ENCODE measurements around the gene FLNB. TPM values are rescaled to one million over a fixed set of nuclear protein-coding genes. Genes with fewer than 3 reads are reported as not detected.

The FLNB gene
- total RNA-seq, 1 experiment from 2014 or later, result 41.2 TPM

GRCh38 chr3:58170376-58170775 lies 162.2 kb downstream of the FLNB start:
- POLR2A ChIA-PET (ENCODE audit: low non-redundant PET), result no interaction called here
- DNase-seq (ENCODE audit: low spot score), result no peak
- intact Hi-C loops (cut with micrococcal nuclease; ENCODE audit: unreplicated experiment), result no loop called here
- no peaks in the 10 kb centered on the region for H3K4me1 ChIP-seq (ENCODE audit: insufficient read depth, low read length, poor library complexity, severe bottlenecking)
- no peaks in the 10 kb centered on the region for H3K9me3 ChIP-seq (ENCODE audit: low read depth, low read length, poor library complexity, severe bottlenecking)
- CTCF ChIA-PET, result no interaction called here
- TF ChIP-seq CTCF (conservative IDR thresholded peaks at IDR 0.05; ENCODE audit: low read depth, low read length), result no peak
- TF ChIP-seq EZH2 (IDR thresholded peaks at IDR 0.05; ENCODE audit: borderline replicate concordance, low read depth, low read length, poor library complexity, severe bottlenecking), result no peak
- H3K27me3 ChIP-seq (replicated peaks; ENCODE audit: insufficient read depth, low read depth, low read length, poor library complexity), result no peaks in the 10 kb centered on the region
- no peak overlapping the region for H3K27ac ChIP-seq (ENCODE audit: low read depth, low read length, poor library complexity, severe bottlenecking)
- H3K4me3 ChIP-seq (ENCODE audit: low read depth, low read length, poor library complexity, severe bottlenecking), result no peak overlapping the region
- H3K36me3 ChIP-seq (ENCODE audit: insufficient read depth, low read length, poor library complexity, severe bottlenecking), result peaks cover 5% of the 10 kb centered on the region
- no TSS peak for BruUV-seq (replicated peaks)

- no peak for DNase-seq (ENCODE audit: low spot score)
- Histone ChIP-seq H3K4me3 (ENCODE audit: low read depth, low read length, poor library complexity, severe bottlenecking) (no peak overlapping the region), H3K4me1 (ENCODE audit: insufficient read depth, low read length, poor library complexity, severe bottlenecking) (no peaks in the 10 kb centered on the region), H3K36me3 (ENCODE audit: insufficient read depth, low read length, poor library complexity, severe bottlenecking) (peaks cover 5% of the 10 kb centered on the region), H3K27me3 (replicated peaks; ENCODE audit: insufficient read depth, low read depth, low read length, poor library complexity) (no peaks in the 10 kb centered on the region), H3K9me3 (ENCODE audit: low read depth, low read length, poor library complexity, severe bottlenecking) (no peaks in the 10 kb centered on the region), H3K27ac (ENCODE audit: low read depth, low read length, poor library complexity, severe bottlenecking) (no peak overlapping the region)
- ChIA-PET POLR2A (ENCODE audit: low non-redundant PET) (no interaction called here), CTCF (no interaction called here)
- TF ChIP-seq CTCF (conservative IDR thresholded peaks at IDR 0.05; ENCODE audit: low read depth, low read length), result no peak
- TF ChIP-seq EZH2 (IDR thresholded peaks at IDR 0.05; ENCODE audit: borderline replicate concordance, low read depth, low read length, poor library complexity, severe bottlenecking), result no peak
- intact Hi-C loops (cut with micrococcal nuclease; ENCODE audit: unreplicated experiment), result no loop called here
- BruUV-seq (replicated peaks), result no TSS peak
These were observed 162.9 kb downstream of the FLNB start for GRCh38 chr3:58171126-58171525.

- Histone ChIP-seq H3K4me3 (ENCODE audit: low read depth, low read length, poor library complexity, severe bottlenecking) (no peak overlapping the region), H3K27ac (ENCODE audit: low read depth, low read length, poor library complexity, severe bottlenecking) (no peak overlapping the region), H3K36me3 (ENCODE audit: insufficient read depth, low read length, poor library complexity, severe bottlenecking) (peaks cover 5% of the 10 kb centered on the region), H3K9me3 (ENCODE audit: low read depth, low read length, poor library complexity, severe bottlenecking) (no peaks in the 10 kb centered on the region), H3K27me3 (replicated peaks; ENCODE audit: insufficient read depth, low read depth, low read length, poor library complexity) (no peaks in the 10 kb centered on the region), H3K4me1 (ENCODE audit: insufficient read depth, low read length, poor library complexity, severe bottlenecking) (no peaks in the 10 kb centered on the region)
- no peak for DNase-seq (ENCODE audit: low spot score)
- ChIA-PET POLR2A (ENCODE audit: low non-redundant PET) (no interaction called here), CTCF (interaction anchor here (0.7 kb wide), 1 partner anchor 44 kb away, joined by 4 read pairs; no protein-coding TSS in a partner anchor)
- BruUV-seq (replicated peaks), result no TSS peak
- intact Hi-C loops (cut with micrococcal nuclease; ENCODE audit: unreplicated experiment), result no loop called here
- no peak for TF ChIP-seq CTCF (conservative IDR thresholded peaks at IDR 0.05; ENCODE audit: low read depth, low read length)
- no peak for TF ChIP-seq EZH2 (IDR thresholded peaks at IDR 0.05; ENCODE audit: borderline replicate concordance, low read depth, low read length, poor library complexity, severe bottlenecking)
These were observed 164.9 kb downstream of the FLNB start for GRCh38 chr3:58173029-58173668.

All from A673 (cell line).